Naive thymus-derived CD4-positive, alpha-beta T cell (primary cell): ENCODE data around the gene COQ9. TPM values are rescaled to one million over a fixed set of nuclear protein-coding genes. Genes with fewer than 3 reads are reported as not detected.

ENCODE experiments used
- ATAC-seq: fragments of 150-1000 bp; cut with Tn5 transposase; 2 replicates; pipeline ENCODE4 v1.10.0; 2021; ENCODE audit warnings: mild to moderate bottlenecking, moderate library complexity
- CTCF ChIA-PET: fragments of 350-600 bp; sonication (Branson Sonifier 250); formaldehyde crosslinking; loops from one replicate; lab custom pipeline; 2021; ENCODE audit warnings: antibody characterized with exemption; lab: Charles Lee
- POLR2A ChIA-PET: fragments of 350-600 bp; sonication (Branson Sonifier 250); formaldehyde crosslinking; loops from one replicate; lab custom pipeline; 2021; ENCODE audit warnings: antibody characterized with exemption, inconsistent platforms; lab: Charles Lee
- DNase-seq, 9 donors: peaks; one replicate each; pipeline versions ENCODE4 v3.0.0 to v3.0.0-alpha.2; 2020 to 2022; ENCODE audit warnings: mixed read lengths in 1 of 9
- H3K27ac ChIP-seq: one replicate; pipeline ENCODE4 v1.7.0; 2013; ENCODE audit warnings: mild to moderate bottlenecking, low read depth, low read length, moderate library complexity
- H3K27me3 ChIP-seq, 2 donors: one replicate each; pipeline ENCODE4 v1.7.0; 2013; ENCODE audit warnings: low read length in 2 of 2, mild to moderate bottlenecking in 2 of 2, moderate library complexity in 2 of 2; ENCODE audit not compliant: control insufficient read depth in 2 of 2, insufficient read depth in 2 of 2
- H3K36me3 ChIP-seq, 3 experiments: 1 replicate in 2 of 3; 2 replicates in 1 of 3; pipeline ENCODE4 v1.7.0; 2013; ENCODE audit warnings: low read length in 3 of 3, mild to moderate bottlenecking in 3 of 3, moderate library complexity in 1 of 3; ENCODE audit not compliant: insufficient read depth in 3 of 3, control insufficient read depth in 2 of 3
- H3K4me1 ChIP-seq, 2 donors: one replicate each; pipeline ENCODE4 v1.7.0; 2013; ENCODE audit warnings: low read length in 2 of 2, mild to moderate bottlenecking in 2 of 2, moderate library complexity in 1 of 2; ENCODE audit not compliant: control insufficient read depth in 2 of 2, insufficient read depth in 2 of 2
- H3K4me3 ChIP-seq: 2 replicates; pipeline ENCODE4 v1.7.0; 2013; ENCODE audit warnings: mild to moderate bottlenecking, low read length
- H3K9me3 ChIP-seq, 3 experiments: 1 replicate in 2 of 3; 2 replicates in 1 of 3; pipeline ENCODE4 v1.7.0; 2013; ENCODE audit warnings: low read length in 3 of 3; ENCODE audit not compliant: control insufficient read depth in 2 of 3
- H3K27ac Mint-ChIP-seq, 9 donors: one replicate each; pipeline ENCODE4 v1.8.0; 2020 to 2022; ENCODE audit warnings: mixed read lengths in 9 of 9, mild to moderate bottlenecking in 8 of 9, moderate library complexity in 5 of 9, inconsistent platforms in 2 of 9
- H3K27me3 Mint-ChIP-seq, 5 donors: one replicate each; pipeline ENCODE4 v1.8.0; 2021 to 2022; ENCODE audit warnings: mixed read lengths in 5 of 5, mild to moderate bottlenecking in 1 of 5
- H3K36me3 Mint-ChIP-seq, 5 donors: one replicate each; pipeline ENCODE4 v1.8.0; 2020 to 2022; ENCODE audit warnings: mixed read lengths in 5 of 5, mild to moderate bottlenecking in 3 of 5, inconsistent platforms in 1 of 5
- H3K4me1 Mint-ChIP-seq, 7 donors: one replicate each; pipeline ENCODE4 v1.8.0; 2020 to 2022; ENCODE audit warnings: mixed read lengths in 7 of 7, mild to moderate bottlenecking in 3 of 7, inconsistent platforms in 1 of 7
- H3K4me3 Mint-ChIP-seq, 10 donors: one replicate each; pipeline ENCODE4 v1.8.0; 2020 to 2022; ENCODE audit warnings: mild to moderate bottlenecking in 10 of 10, mixed read lengths in 10 of 10, moderate library complexity in 6 of 10, inconsistent platforms in 2 of 10
- H3K9me3 Mint-ChIP-seq, 11 donors: one replicate each; pipeline ENCODE4 v1.8.0; 2020 to 2022; ENCODE audit warnings: mixed read lengths in 11 of 11, mild to moderate bottlenecking in 4 of 11, inconsistent platforms in 1 of 11, moderate library complexity in 1 of 11
- intact Hi-C, 2 donors: fragments of 100-400 bp; cut with micrococcal nuclease; formaldehyde crosslinking; loops; one replicate each; pipeline ENCODE4 v1.15.1; 2023
- polyA plus RNA-seq, 2 donors: library from polyadenylated mRNA; unstranded; fragments of 300-500 nt; fragmentation: Illumina TruSeq; gene quantifications; one replicate each; pipeline ENCODE4 v1.2.3, GENCODE V29; 2021
- total RNA-seq, 6 experiments: library from RNA in 5 of 6; stranded (reverse) in 5 of 6; gene quantifications; 1 replicate in 5 of 6; 2 replicates in 1 of 6; pipeline ENCODE4 v1.2.3 and lab custom pipeline; 2021 to 2026

COQ9 gene
- total and polyA plus RNA-seq, 7 experiments from 2014 or later, result 16.4 to 51.7 (median 36.6) TPM

DNA sequence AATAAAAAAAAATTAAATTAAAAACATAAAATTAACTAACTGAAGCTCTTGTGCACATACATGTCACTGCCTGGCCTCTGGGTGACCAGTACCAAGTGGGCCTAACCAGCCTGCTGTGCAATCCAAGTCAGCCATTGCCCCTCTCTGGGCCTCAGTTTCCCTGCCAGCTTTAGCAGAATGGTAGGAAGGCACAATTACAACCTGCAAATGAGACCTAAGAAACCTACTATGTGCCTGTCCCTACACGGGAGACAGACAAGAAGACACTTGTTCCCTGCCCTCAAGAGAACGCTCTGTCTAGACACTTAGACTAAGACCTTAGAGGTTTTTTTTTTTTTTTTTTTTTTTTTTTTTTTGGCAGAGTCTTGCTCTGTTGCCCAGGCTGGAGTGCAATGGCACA lies 1.8 kb upstream of the COQ9 start:
- Mint-ChIP-seq H3K4me1 (peaks cover 15 to 74% (median 40%) of the 10 kb centered on the region in 7 donors), H3K36me3 (peaks cover 2 to 21% (median 15%) of the 10 kb centered on the region in 5 donors), H3K27me3 (no peaks in the 10 kb centered on the region), H3K9me3 (peaks cover 0 to 6% (median under 1%) of the 10 kb centered on the region in 11 donors), H3K27ac (no peak overlapping the region), H3K4me3 (peak overlapping the region in 5 of 10 donors; percentile 45 to 92 (median 78))
- ATAC-seq (no peak), DNase-seq (no peak)
- Histone ChIP-seq H3K36me3 (peaks cover 0 to 20% (median 0%) of the 10 kb centered on the region in 3 experiments), H3K27me3 (no peaks in the 10 kb centered on the region), H3K27ac (no peak overlapping the region), H3K4me1 (peaks cover 7 to 17% of the 10 kb centered on the region in 2 donors), H3K4me3 (no peak overlapping the region), H3K9me3 (peaks cover 0 to 6% (median 0%) of the 10 kb centered on the region in 3 experiments)
- intact Hi-C loops, result loop anchor here in 1 of 2 donors (10.0 kb wide), 1 partner anchor 511 kb away; the partner anchor contains the start of gene HERPUD1
- POLR2A ChIA-PET, result interaction anchor here (0.9 to 6.4 kb wide), 4 partner anchors 12 to 85 kb away, joined by 3 to 95 read pairs (median 4); partner anchors contain the start of gene POLR2C
- CTCF ChIA-PET, result interaction anchor here (3.1 kb wide), 1 partner anchor 28 kb away, joined by 22 read pairs; no protein-coding TSS in a partner anchor

DNA sequence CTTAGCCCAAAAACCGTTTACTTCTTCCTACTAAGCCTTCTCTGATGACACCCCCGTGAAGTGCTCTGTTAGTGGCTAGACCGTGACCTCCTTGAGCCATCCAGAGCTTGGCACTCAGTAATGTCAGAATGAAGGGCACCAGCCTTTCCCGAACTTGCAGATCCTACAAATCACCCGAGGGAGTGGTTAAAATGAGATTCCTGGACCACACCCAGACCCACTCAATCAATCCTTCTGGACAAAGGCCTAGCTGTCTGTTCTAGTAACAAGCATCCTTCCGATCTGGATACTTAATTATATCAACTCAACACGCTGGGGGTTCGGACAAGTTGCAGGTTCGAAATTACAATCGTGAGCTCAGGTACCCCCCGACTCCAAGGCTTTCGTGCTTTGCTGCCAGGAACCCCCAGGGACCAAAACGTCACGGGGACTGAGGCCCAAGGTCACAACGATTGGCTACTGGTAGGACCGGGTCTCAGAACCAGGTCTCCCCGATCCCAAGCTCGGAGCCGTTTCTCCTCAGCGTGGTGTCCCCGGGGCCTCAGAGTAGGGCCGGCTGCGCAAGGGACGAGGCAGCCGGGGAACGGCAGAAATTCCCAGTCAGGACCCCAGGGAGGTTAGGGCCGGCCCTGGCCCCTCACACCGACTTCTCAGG lies 621 bp upstream of the COQ9 start:
- intact Hi-C loops, result loop anchor here (1.0 to 10.0 kb wide), 14 partner anchors 12 to 1184 kb away; partner anchors contain the start of genes KATNB1 (in 2 of the 2), POLR2C (in 2 of the 2), PSME3IP1 (in 2 of the 2) and RSPRY1 (in 2 of the 2)
- peaks cover 15 to 66% (median 45%) of the 10 kb centered on the region in 7 donors for H3K4me1 Mint-ChIP-seq
- Histone ChIP-seq H3K4me3 (peak overlapping the region; percentile 84), H3K4me1 (peaks cover 7 to 17% of the 10 kb centered on the region in 2 donors), H3K36me3 (peaks cover 0 to 18% (median 0%) of the 10 kb centered on the region in 3 experiments), H3K27me3 (no peaks in the 10 kb centered on the region), H3K9me3 (no peaks in the 10 kb centered on the region), H3K27ac (peak overlapping the region; percentile 87)
- ATAC-seq (peak; percentile 21), DNase-seq (peak in 2 of 9 donors; percentile 20 to 40)
- peaks cover 4 to 11% (median 6%) of the 10 kb centered on the region in 5 donors for H3K36me3 Mint-ChIP-seq
- ChIA-PET POLR2A (interaction anchor here (0.6 to 6.4 kb wide), 20 partner anchors 8 to 289 kb away, joined by 3 to 95 read pairs (median 6); partner anchors contain the start of genes ADGRG5, ARL2BP, DOK4 and KATNB1), CTCF (interaction anchor here (0.5 to 3.1 kb wide), 6 partner anchors 13 to 147 kb away, joined by 3 to 22 read pairs (median 6); partner anchors contain the start of gene POLR2C)
- H3K27me3 Mint-ChIP-seq, result no peaks in the 10 kb centered on the region
- peak overlapping the region; percentile 90 to 97 (median 92) for H3K4me3 Mint-ChIP-seq
- peak overlapping the region; percentile 75 to 96 (median 90) for H3K27ac Mint-ChIP-seq
- peaks cover 0 to 2% (median 0%) of the 10 kb centered on the region in 11 donors for H3K9me3 Mint-ChIP-seq

- intact Hi-C loops, result no loop called here
- DNase-seq (no peak), ATAC-seq (no peak)
- CTCF ChIA-PET, result interaction anchor here (0.6 to 1.0 kb wide), 2 partner anchors 10 to 875 kb away, joined by 3 to 4 read pairs; no protein-coding TSS in a partner anchor
- Mint-ChIP-seq H3K27me3 (no peaks in the 10 kb centered on the region), H3K4me1 (peaks cover 13 to 27% (median 21%) of the 10 kb centered on the region in 7 donors), H3K4me3 (no peak overlapping the region), H3K27ac (no peak overlapping the region), H3K36me3 (peaks cover 16 to 35% (median 20%) of the 10 kb centered on the region in 5 donors), H3K9me3 (no peaks in the 10 kb centered on the region)
- H3K27ac ChIP-seq, result no peak overlapping the region
- H3K36me3 ChIP-seq, result peaks cover 11 to 65% (median 15%) of the 10 kb centered on the region in 3 experiments
- POLR2A ChIA-PET, result interaction anchor here (6.4 kb wide), 1 partner anchor 11 kb away, joined by 95 read pairs; the partner anchor contains the start of gene POLR2C
- H3K9me3 ChIP-seq, result no peaks in the 10 kb centered on the region
- H3K4me3 ChIP-seq, result no peak overlapping the region
- H3K4me1 ChIP-seq, result peaks cover 0 to 9% of the 10 kb centered on the region in 2 donors
- no peaks in the 10 kb centered on the region for H3K27me3 ChIP-seq
Observed at GRCh38 chr16:57452021-57452420, 4.7 kb downstream of the COQ9 start.

DNA sequence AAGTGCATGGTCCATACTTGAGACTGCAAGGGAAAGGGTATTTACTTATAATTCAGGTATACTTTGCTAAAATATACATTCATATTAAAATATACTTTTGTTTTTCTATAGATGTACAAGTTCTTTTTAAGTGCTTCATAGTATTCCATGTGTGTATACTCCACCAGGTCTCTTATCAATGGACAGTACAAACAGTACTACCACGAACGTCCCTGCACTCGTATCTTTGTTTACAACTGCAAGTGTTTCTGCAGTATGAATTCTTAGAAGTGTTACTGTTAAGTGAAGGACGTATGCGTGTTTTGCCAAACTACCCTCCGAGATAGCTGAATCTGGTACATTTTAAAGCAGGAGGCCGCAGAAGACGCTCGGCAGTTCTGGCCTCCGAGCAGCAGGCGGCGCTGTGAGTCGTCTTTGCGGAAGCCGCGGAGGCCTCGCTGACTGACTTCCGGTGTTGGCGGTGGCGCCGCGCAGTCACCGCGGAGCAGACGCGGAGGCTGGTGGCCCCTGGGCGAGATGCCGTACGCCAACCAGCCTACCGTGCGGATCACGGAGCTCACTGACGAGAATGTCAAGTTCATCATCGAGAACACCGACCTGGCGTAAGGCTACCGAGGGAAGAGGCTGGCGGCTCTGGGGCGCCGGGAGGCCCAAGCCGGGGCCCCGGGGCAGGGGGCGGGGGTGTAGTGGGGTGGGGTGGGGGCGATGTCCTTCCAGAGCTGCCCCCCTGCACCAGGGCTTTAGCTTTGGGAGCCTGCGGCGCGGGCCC lies 15.1 kb downstream of the COQ9 start, which contains the start of gene POLR2C:
TSS of gene POLR2C (plus strand) at position 471 of the 769 bp plus-strand sequence. CDS start at position 517, 46 bp downstream.
- ATAC-seq, result peak; percentile 99
- intact Hi-C loops, result loop anchor here (1.0 to 5.0 kb wide), 9 partner anchors 15 to 276 kb away; partner anchors contain the start of genes CIAPIN1 (in 2 of the 2), COQ9 (in 2 of the 2), CCDC102A (in 1 of the 2) and DOK4 (in 1 of the 2)
- Mint-ChIP-seq H3K4me3 (peak within 1 kb of the TSS; percentile 79 to 100 (median 98)), H3K9me3 (peaks cover 0 to 2% (median 0%) of the 10 kb centered on the region in 11 donors), H3K27me3 (no peaks in the 10 kb centered on the region), H3K36me3 (peaks cover 8 to 40% (median 16%) of the 10 kb centered on the region in 5 donors), H3K4me1 (peaks cover 19 to 45% (median 35%) of the 10 kb centered on the region in 7 donors), H3K27ac (peak within 1 kb of the TSS; percentile 93 to 100 (median 99))
- H3K27me3 ChIP-seq, result no peaks in the 10 kb centered on the region
- peak within 1 kb of the TSS; percentile 77 for H3K27ac ChIP-seq
- peaks cover 17 to 23% of the 10 kb centered on the region in 2 donors for H3K4me1 ChIP-seq
- H3K4me3 ChIP-seq, result peak within 1 kb of the TSS; percentile 86
- peaks cover 8 to 71% (median 22%) of the 10 kb centered on the region in 3 experiments for H3K36me3 ChIP-seq
- DNase-seq, result peak; percentile 84 to 96 (median 92)
- ChIA-PET POLR2A (interaction anchor here (0.5 to 5.8 kb wide), 23 partner anchors 8 to 249 kb away, joined by 3 to 95 read pairs (median 3); partner anchors contain the start of genes ADGRG5, CIAPIN1, COQ9 and DOK4), CTCF (interaction anchor here (0.7 to 1.8 kb wide), 4 partner anchors 11 to 15 kb away, joined by 3 to 7 read pairs (median 4); partner anchors contain the start of genes CIAPIN1 and COQ9)
- no peaks in the 10 kb centered on the region for H3K9me3 ChIP-seq

DNA sequence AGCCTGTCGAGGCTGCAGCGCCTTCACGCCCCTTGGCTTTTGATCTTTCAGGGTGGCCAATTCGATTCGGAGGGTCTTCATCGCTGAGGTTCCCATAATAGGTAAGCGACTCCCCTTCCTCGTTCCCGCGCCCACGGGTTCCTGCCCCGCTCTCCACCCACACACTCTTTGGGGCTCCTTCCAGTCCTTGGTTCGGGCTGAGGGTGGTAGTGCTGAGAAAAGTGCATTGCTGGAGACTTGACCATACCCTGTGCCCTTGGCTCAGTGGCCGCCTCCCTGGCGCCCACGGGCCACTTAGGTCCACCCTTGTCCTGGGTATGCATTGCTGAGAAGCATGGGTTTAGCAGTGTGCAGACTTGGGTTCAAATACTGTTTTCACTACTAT lies 15.7 kb downstream of the COQ9 start:
- POLR2A ChIA-PET, result interaction anchor here (0.5 to 5.8 kb wide), 17 partner anchors 9 to 250 kb away, joined by 3 to 95 read pairs (median 3); partner anchors contain the start of genes ADGRG5, CIAPIN1, COQ9 and DOK4
- Mint-ChIP-seq H3K9me3 (peaks cover 0 to 2% (median 0%) of the 10 kb centered on the region in 11 donors), H3K4me1 (peaks cover 22 to 48% (median 37%) of the 10 kb centered on the region in 7 donors), H3K36me3 (peaks cover 8 to 39% (median 16%) of the 10 kb centered on the region in 5 donors), H3K4me3 (peak overlapping the region; percentile 79 to 100 (median 98)), H3K27me3 (no peaks in the 10 kb centered on the region), H3K27ac (peak overlapping the region; percentile 93 to 100 (median 99))
- H3K27ac ChIP-seq, result peak overlapping the region; percentile 77
- H3K36me3 ChIP-seq, result peaks cover 9 to 71% (median 18%) of the 10 kb centered on the region in 3 experiments
- DNase-seq (no peak), ATAC-seq (no peak)
- peaks cover 17 to 23% of the 10 kb centered on the region in 2 donors for H3K4me1 ChIP-seq
- intact Hi-C loops, result loop anchor here (1.0 to 5.0 kb wide), 9 partner anchors 16 to 277 kb away; partner anchors contain the start of genes CIAPIN1 (in 2 of the 2), COQ9 (in 2 of the 2), CCDC102A (in 1 of the 2) and DOK4 (in 1 of the 2)
- H3K4me3 ChIP-seq, result peak overlapping the region; percentile 86
- no peaks in the 10 kb centered on the region for H3K9me3 ChIP-seq
- H3K27me3 ChIP-seq, result no peaks in the 10 kb centered on the region
- CTCF ChIA-PET, result interaction anchor here (0.7 to 1.8 kb wide), 3 partner anchors 11 to 15 kb away, joined by 3 to 7 read pairs (median 4); partner anchors contain the start of genes CIAPIN1 and COQ9
